Kidney (tissue), 14 donors: ENCODE results near the gene CD109. TPM values are rescaled to one million over a fixed set of nuclear protein-coding genes. Genes with fewer than 3 reads are reported as not detected.

Experiments
- DNase-seq, 5 donors: peaks; one replicate each; pipeline ENCODE4 v3.0.0-alpha.2; 2013 to 2020
- FAIRE-seq: peaks from 2 replicates; lab custom pipeline; 2012; peaks lifted over from hg19 to GRCh38; lab: Jason Lieb, UNC
- H3K27ac ChIP-seq, 2 donors: one replicate each; pipeline ENCODE4 v1.7.0; 2013; ENCODE audit warnings: low read depth in 2 of 2, low read length in 2 of 2, inconsistent platforms in 1 of 2
- H3K27me3 ChIP-seq: one replicate; pipeline ENCODE4 v1.7.1; 2013; ENCODE audit warnings: low read length, inconsistent platforms; ENCODE audit not compliant: control insufficient read depth, insufficient read depth
- H3K36me3 ChIP-seq, 3 donors: one replicate each; pipeline versions ENCODE4 v1.7.0 to v1.7.1; 2013; ENCODE audit warnings: low read length in 3 of 3, control low read depth in 1 of 3, inconsistent platforms in 1 of 3; ENCODE audit not compliant: insufficient read depth in 3 of 3, control insufficient read depth in 2 of 3
- H3K4me1 ChIP-seq, 3 donors: one replicate each; pipeline versions ENCODE4 v1.7.0 to v1.7.1; 2013; ENCODE audit warnings: low read length in 3 of 3, inconsistent platforms in 1 of 3, low read depth in 1 of 3; ENCODE audit not compliant: control insufficient read depth in 2 of 3, insufficient read depth in 2 of 3
- H3K4me3 ChIP-seq, 3 donors: one replicate each; pipeline versions ENCODE4 v1.7.0 to v1.8.1; 2013; ENCODE audit warnings: low read length in 3 of 3, control low read depth in 1 of 3, inconsistent platforms in 1 of 3
- H3K9ac ChIP-seq, 3 donors: one replicate each; pipeline versions ENCODE4 v1.7.0 to v1.7.1; 2013; ENCODE audit warnings: low read length in 3 of 3, control low read depth in 1 of 3, inconsistent platforms in 1 of 3
- H3K9me3 ChIP-seq, 3 donors: one replicate each; pipeline versions ENCODE4 v1.7.0 to v1.7.1; 2013; ENCODE audit warnings: low read length in 3 of 3, control low read depth in 1 of 3, inconsistent platforms in 1 of 3; ENCODE audit not compliant: control insufficient read depth in 2 of 3, insufficient read depth in 1 of 3
- CTCF ChIP-seq: IDR thresholded peaks from 3 replicates; pipeline ENCODE4 v1.5.1; 2012; ENCODE audit warnings: mild to moderate bottlenecking, moderate library complexity, borderline replicate concordance; ENCODE audit not compliant: insufficient read depth; ENCODE audit errors: extremely low read depth
- intact Hi-C: fragments of 100-400 bp; cut with DNase I; formaldehyde crosslinking; loops from one replicate; pipeline ENCODE4 v1.11.1; 2022
- polyA plus RNA-seq: library from polyadenylated mRNA; stranded (reverse); fragments of 350-450 nt; fragmentation: Illumina TruSeq; extraction: RNeasy Lipid Tissue Mini Kit (QIAGEN cat#74804); gene quantifications from one replicate; pipeline ENCODE4 v1.2.3, GENCODE V29; 2014; ENCODE audit warnings: low read depth, low replicate concordance; ENCODE audit not compliant: insufficient read depth
- total RNA-seq: library from RNA; stranded (reverse); fragmentation: NEBNext Ultra II Directional; extraction: Animal tissue kit (Norgen Biotek cat#: 25700); gene quantifications from one replicate; pipeline ENCODE4 v1.2.1, GENCODE V29; 2021
- donor health status: control.
- donor health status: control.
- donor health status: control.
- donor health status: control.
- donor health status: control.
- donor health status: DM: yes; HTN: yes; CAD: no.
- donor health status: Normal renal cell carcinoma (clear cell type).

The CD109 gene
- total and polyA plus RNA-seq, 2 donors from 2014 or later, result 3.7 to 19.0 TPM

- H3K36me3 ChIP-seq, result no peaks in the 10 kb centered on the region
- H3K9me3 ChIP-seq, result no peaks in the 10 kb centered on the region
- no peak overlapping the region for H3K9ac ChIP-seq
- intact Hi-C loops, result no loop called here
- H3K4me3 ChIP-seq, result no peak overlapping the region
- no peak for FAIRE-seq
- DNase-seq, result no peak
- H3K27ac ChIP-seq, result no peak overlapping the region
- no peaks in the 10 kb centered on the region for H3K4me1 ChIP-seq
- H3K27me3 ChIP-seq, result no peaks in the 10 kb centered on the region
- TF ChIP-seq CTCF, result no peak
These were observed 47.1 kb downstream of the CD109 start for GRCh38 chr6:73743081-73743480.

GRCh38 chr6:73743556-73743955 is 47.6 kb downstream of the CD109 start:
- FAIRE-seq, result no peak
- no peak for DNase-seq
- Histone ChIP-seq H3K9me3 (no peaks in the 10 kb centered on the region), H3K4me1 (no peaks in the 10 kb centered on the region), H3K4me3 (no peak overlapping the region), H3K9ac (no peak overlapping the region), H3K27ac (no peak overlapping the region), H3K27me3 (no peaks in the 10 kb centered on the region), H3K36me3 (no peaks in the 10 kb centered on the region)
- intact Hi-C loops, result no loop called here
- TF ChIP-seq CTCF, result no peak

- no peak for FAIRE-seq
- no peak for TF ChIP-seq CTCF
These were observed 50.8 kb downstream of the CD109 start for GRCh38 chr6:73746787-73747186.

GRCh38 chr6:73747289-73747688 is 51.3 kb downstream of the CD109 start:
- Histone ChIP-seq H3K9me3 (no peaks in the 10 kb centered on the region), H3K4me3 (no peak overlapping the region), H3K4me1 (no peaks in the 10 kb centered on the region), H3K36me3 (no peaks in the 10 kb centered on the region), H3K27me3 (no peaks in the 10 kb centered on the region), H3K9ac (no peak overlapping the region), H3K27ac (no peak overlapping the region)
- DNase-seq (no peak), FAIRE-seq (no peak)
- no peak for TF ChIP-seq CTCF
- intact Hi-C loops, result no loop called here

More at GRCh38 chr6:73746787-73747186, 50.8 kb downstream of the CD109 start:
- H3K27ac ChIP-seq, result no peak overlapping the region
- DNase-seq, result no peak
- no peak overlapping the region for H3K9ac ChIP-seq
- H3K27me3 ChIP-seq, result no peaks in the 10 kb centered on the region
- no peaks in the 10 kb centered on the region for H3K9me3 ChIP-seq
- no peak overlapping the region for H3K4me3 ChIP-seq
- intact Hi-C loops, result no loop called here
- no peaks in the 10 kb centered on the region for H3K36me3 ChIP-seq
- no peaks in the 10 kb centered on the region for H3K4me1 ChIP-seq
